Gastroesophageal sphincter (tissue), 4 donors: Measurements from ENCODE around the gene SMARCA4. TPM values are rescaled to one million over a fixed set of nuclear protein-coding genes. Genes with fewer than 3 reads are reported as not detected.

Experiments used
- ATAC-seq: fragments of 150-250 bp; one replicate; pipeline ENCODE4 v1.9.1; 2016; ENCODE audit warnings: mild to moderate bottlenecking, moderate library complexity
- H3K27ac ChIP-seq, 4 donors: fragments of 200-600 bp; sonication (generic) in 3 of 4; 1 replicate in 3 of 4; 2 replicates in 1 of 4; pipeline ENCODE4 v1.5.1; 2016 to 2019
- H3K27me3 ChIP-seq: fragments of 200-600 bp; sonication (generic); one replicate; pipeline ENCODE4 v1.5.1; 2019
- H3K36me3 ChIP-seq, 2 donors: fragments of 200-600 bp; sonication (generic); one replicate each; pipeline ENCODE4 v1.5.1; 2019; ENCODE audit warnings: control low read depth in 1 of 2
- H3K4me1 ChIP-seq, 3 donors: fragments of 200-600 bp; sonication (generic); 1 replicate in 2 of 3; 2 replicates in 1 of 3; pipeline ENCODE4 v1.5.1; 2016 to 2019; ENCODE audit warnings: control low read depth in 2 of 3
- H3K4me3 ChIP-seq, 2 donors: fragments of 200-600 bp; sonication (generic); one replicate each; pipeline ENCODE4 v1.5.1; 2019; ENCODE audit warnings: mild to moderate bottlenecking in 1 of 2, moderate library complexity in 1 of 2
- H3K9me3 ChIP-seq, 3 donors: fragments of 200-600 bp; sonication (generic); one replicate each; pipeline ENCODE4 v1.5.1; 2017 to 2019; ENCODE audit warnings: control low read depth in 2 of 3
- CTCF ChIP-seq, 4 experiments: fragments of 200-600 bp in 2 of 4; fragments of 450-650 bp in 2 of 4; sonication (generic) in 1 of 4; IDR thresholded peaks; one replicate each; pipeline ENCODE4 v1.5.1; 2017 to 2019; ENCODE audit warnings: antibody characterized with exemption in 4 of 4, mild to moderate bottlenecking in 2 of 4, moderate library complexity in 2 of 4
- EP300 ChIP-seq: sonication (generic); formaldehyde crosslinking; IDR thresholded peaks from one replicate; pipeline ENCODE4 v1.6.1; 2017; ENCODE audit warnings: antibody characterized with exemption, mild to moderate bottlenecking
- POLR2A ChIP-seq, 2 donors: fragments of 450-650 bp; IDR thresholded peaks; one replicate each; pipeline ENCODE4 v1.6.1; 2017; ENCODE audit warnings: antibody characterized with exemption in 2 of 2, mild to moderate bottlenecking in 2 of 2, moderate library complexity in 1 of 2
- POLR2AphosphoS5 ChIP-seq: sonication (generic); formaldehyde crosslinking; IDR thresholded peaks from one replicate; pipeline ENCODE4 v1.6.1; 2017; ENCODE audit warnings: antibody characterized with exemption
- WGBS, 2 donors: methylation state at CpG; one replicate each; pipeline ENCODE4 v1.1.5; 2018; ENCODE audit warnings: low coverage in 1 of 2; 5-methylcytosine and 5-hydroxymethylcytosine counted together
- total RNA-seq, 4 donors: library from RNA; depleted of rRNA; stranded (reverse); fragments of >200 nt; gene quantifications; one replicate each; pipeline ENCODE4 v1.1.0, GENCODE V29; 2016

The SMARCA4 gene
- total RNA-seq: 10 to 100 TPM; 37.8 to 77.9 (median 51.1) TPM

- Histone ChIP-seq H3K4me3 (peak within 1 kb of the TSS; percentile 68 to 97), H3K4me1 (peaks cover 0 to 35% (median 14%) of the 10 kb centered on the region in 3 donors), H3K27ac (peak within 1 kb of the TSS; percentile 79 to 97 (median 90)), H3K36me3 (no peaks in the 10 kb centered on the region), H3K27me3 (no peaks in the 10 kb centered on the region), H3K9me3 (no peaks in the 10 kb centered on the region)
- ATAC-seq: peak; percentile 97
- TF ChIP-seq POLR2A (IDR thresholded peaks at IDR 0.05): peak; percentile 88 to 92
- peak; percentile 93 for TF ChIP-seq POLR2AphosphoS5
- no peak for TF ChIP-seq CTCF (IDR thresholded peaks at IDR 0.05)
- 0% methylated on average over 4 to 5 of the region's 100 CpGs for WGBS, 2 donors
Observed at GRCh38 chr19:10960314-10961072, at the start of gene SMARCA4. TSS of gene SMARCA4 (plus strand) at chr19:10961030. CDS start at chr19:10984152, 23,122 bp downstream.

- peaks cover 0 to 100% of the 10 kb centered on the region in 2 donors for H3K36me3 ChIP-seq
- no peaks in the 10 kb centered on the region for H3K4me1 ChIP-seq
- 89% methylated on average over 12 of the region's 31 CpGs; no CpG with 5 or more reads in 1 of the 2 donors for WGBS, 2 donors
- no peaks in the 10 kb centered on the region for H3K27me3 ChIP-seq
- no peak for TF ChIP-seq EP300
- no peak for TF ChIP-seq POLR2A (IDR thresholded peaks at IDR 0.05)
- TF ChIP-seq CTCF (IDR thresholded peaks at IDR 0.05): no peak
- no peak overlapping the region for H3K4me3 ChIP-seq
- no peaks in the 10 kb centered on the region for H3K9me3 ChIP-seq
- H3K27ac ChIP-seq: no peak overlapping the region
- no peak for ATAC-seq
Observed at GRCh38 chr19:10911579-10912363, 49.1 kb upstream of the SMARCA4 start.

GRCh38 chr19:10912619-10913018, 48.2 kb upstream of the SMARCA4 start:
- Histone ChIP-seq H3K4me1 (no peaks in the 10 kb centered on the region), H3K9me3 (no peaks in the 10 kb centered on the region), H3K27ac (no peak overlapping the region), H3K36me3 (peaks cover 0 to 99% of the 10 kb centered on the region in 2 donors), H3K27me3 (no peaks in the 10 kb centered on the region), H3K4me3 (no peak overlapping the region)
- no peak for TF ChIP-seq CTCF (IDR thresholded peaks at IDR 0.05)
- no peak for TF ChIP-seq EP300
- no peak for TF ChIP-seq POLR2AphosphoS5
- TF ChIP-seq POLR2A (IDR thresholded peaks at IDR 0.05): no peak
- 89 to 100% methylated on average over 1 to 11 of the region's 18 CpGs for WGBS, 2 donors
- no peak for ATAC-seq

- peaks cover 0 to 99% of the 10 kb centered on the region in 2 donors for H3K36me3 ChIP-seq
- H3K9me3 ChIP-seq: no peaks in the 10 kb centered on the region
Observed at GRCh38 chr19:10913716-10914340, 47.0 kb upstream of the SMARCA4 start.

More at GRCh38 chr19:10913716-10914340, 47.0 kb upstream of the SMARCA4 start:
- Histone ChIP-seq H3K4me3 (no peak overlapping the region), H3K4me1 (no peaks in the 10 kb centered on the region), H3K27me3 (no peaks in the 10 kb centered on the region), H3K27ac (no peak overlapping the region)
- ATAC-seq: no peak
- TF ChIP-seq CTCF (IDR thresholded peaks at IDR 0.05) (no peak), POLR2A (IDR thresholded peaks at IDR 0.05) (no peak), POLR2AphosphoS5 (no peak), EP300 (no peak)
- 100% methylated on average over 4 of the region's 24 CpGs; no CpG with 5 or more reads in 1 of the 2 donors for WGBS, 2 donors
